PFSK-1 (cell line): Measurements from ENCODE around the gene ITGA6.

Experiments used
- FOXP2 ChIP-seq: optimal IDR thresholded peaks from 2 replicates; pipeline ENCODE3; 2011; ENCODE audit warnings: borderline replicate concordance, control low read depth, inconsistent platforms; ENCODE audit not compliant: insufficient read depth; ENCODE audit errors: extremely low read length, extremely low read depth
- POLR2AphosphoS5 ChIP-seq: IDR thresholded peaks from 2 replicates; pipeline ENCODE4 v1.6.1; 2012; ENCODE audit warnings: low read depth, mild to moderate bottlenecking, control low read depth, low read length, moderate library complexity
- REST ChIP-seq, 2 experiments: IDR thresholded peaks; 2 replicates each; pipeline versions ENCODE4 v1.6.1 to v1.8.0; 2011 to 2012; ENCODE audit warnings: low read depth in 2 of 2, low read length in 2 of 2, control low read depth in 1 of 2, inconsistent platforms in 1 of 2, mild to moderate bottlenecking in 1 of 2, moderate library complexity in 1 of 2; ENCODE audit not compliant: insufficient read depth in 1 of 2
- SIN3A ChIP-seq: IDR thresholded peaks from 2 replicates; pipeline ENCODE4 v1.6.1; 2012; ENCODE audit warnings: mild to moderate bottlenecking, low read length, moderate library complexity, borderline replicate concordance; ENCODE audit not compliant: insufficient read depth
- TAF1 ChIP-seq: IDR thresholded peaks from 2 replicates; pipeline ENCODE4 v1.6.1; 2012; ENCODE audit warnings: low read length, control low read depth, borderline replicate concordance; ENCODE audit not compliant: insufficient read depth

Gene ITGA6

DNA sequence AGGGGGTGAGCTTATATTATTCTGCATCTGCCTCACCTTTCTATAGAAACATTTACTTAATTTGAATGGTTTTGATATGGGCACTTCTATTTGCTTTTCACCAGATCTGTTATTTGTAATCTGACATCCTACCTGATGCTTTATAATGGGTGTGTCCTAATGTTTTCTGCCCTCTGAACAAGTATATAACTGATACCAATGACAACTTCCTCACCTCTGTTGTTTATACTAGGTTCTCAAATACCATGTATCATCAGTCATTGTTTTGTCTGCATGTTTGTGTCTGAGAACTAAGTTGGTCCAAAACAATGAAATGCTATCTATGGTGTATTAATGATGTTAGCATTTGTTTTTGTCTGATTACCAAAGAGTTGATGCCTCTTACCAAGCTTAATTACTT is 45.8 kb downstream of the ITGA6 start:
- TF ChIP-seq FOXP2: no peak
- TF ChIP-seq REST (IDR thresholded peaks at IDR 0.05; ENCODE audit: insufficient read depth in 1 of 2, low read depth in 2 of 2, low read length in 2 of 2): no peak
- TF ChIP-seq TAF1: no peak
- no peak for TF ChIP-seq SIN3A
- TF ChIP-seq POLR2AphosphoS5: no peak

- TF ChIP-seq POLR2AphosphoS5 (no peak), SIN3A (no peak), REST (IDR thresholded peaks at IDR 0.05; ENCODE audit: insufficient read depth in 1 of 2, low read depth in 2 of 2, low read length in 2 of 2) (no peak), FOXP2 (no peak), TAF1 (no peak)
Measured at GRCh38 chr2:172478353-172478752, 51.0 kb downstream of the ITGA6 start.

GRCh38 chr2:172480301-172481218 is 53.2 kb downstream of the ITGA6 start:
- TF ChIP-seq TAF1: no peak
- no peak for TF ChIP-seq REST (IDR thresholded peaks at IDR 0.05; ENCODE audit: insufficient read depth in 1 of 2, low read depth in 2 of 2, low read length in 2 of 2)

DNA sequence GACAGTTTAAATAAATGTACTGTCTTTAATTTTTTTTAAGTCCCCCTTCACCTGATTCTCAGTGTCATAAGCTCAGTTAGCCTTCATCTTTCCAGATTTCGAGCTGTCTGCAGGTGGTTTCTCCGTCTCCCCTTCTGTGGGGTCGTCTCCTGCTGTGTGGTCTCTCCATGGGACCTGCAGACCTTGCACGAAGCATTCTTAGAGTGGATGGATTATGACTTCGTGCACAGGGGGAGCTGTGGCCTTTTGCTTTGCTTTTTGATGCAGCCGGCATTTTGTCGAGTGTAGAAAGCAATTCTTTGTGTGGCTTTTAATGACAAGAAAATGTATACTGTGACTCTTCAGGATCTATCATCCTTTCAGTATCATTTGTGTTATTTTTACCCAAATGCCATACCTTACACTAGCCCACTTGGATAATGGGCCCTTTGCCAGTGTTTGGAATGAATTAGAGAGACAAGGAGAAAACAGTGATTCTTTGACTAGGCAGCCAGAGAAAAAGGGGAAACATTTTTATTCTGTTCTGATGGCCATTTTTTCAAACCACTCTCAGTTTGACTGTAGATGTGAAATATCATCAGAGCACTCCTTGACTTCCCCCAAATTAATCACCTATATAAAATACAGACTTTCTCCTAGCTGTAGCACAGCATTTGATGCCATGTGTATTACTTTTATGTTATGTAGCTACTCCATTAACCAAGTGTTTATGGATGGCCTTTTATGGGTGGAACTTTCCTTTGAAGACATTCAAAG is 54.3 kb downstream of the ITGA6 start:
- TF ChIP-seq REST (IDR thresholded peaks at IDR 0.05; ENCODE audit: insufficient read depth in 1 of 2, low read depth in 2 of 2, low read length in 2 of 2) (no peak), FOXP2 (no peak)
